Measurements from ENCODE around the gene PAFAH2. TPM values are rescaled to one million over a fixed set of nuclear protein-coding genes. Genes with fewer than 3 reads are reported as not detected.

Gene PAFAH2
- 7.5 and 7.9 TPM in 2 replicates for total RNA-seq (2014; rRNA removed; shearing (Covaris generic))

DNA sequence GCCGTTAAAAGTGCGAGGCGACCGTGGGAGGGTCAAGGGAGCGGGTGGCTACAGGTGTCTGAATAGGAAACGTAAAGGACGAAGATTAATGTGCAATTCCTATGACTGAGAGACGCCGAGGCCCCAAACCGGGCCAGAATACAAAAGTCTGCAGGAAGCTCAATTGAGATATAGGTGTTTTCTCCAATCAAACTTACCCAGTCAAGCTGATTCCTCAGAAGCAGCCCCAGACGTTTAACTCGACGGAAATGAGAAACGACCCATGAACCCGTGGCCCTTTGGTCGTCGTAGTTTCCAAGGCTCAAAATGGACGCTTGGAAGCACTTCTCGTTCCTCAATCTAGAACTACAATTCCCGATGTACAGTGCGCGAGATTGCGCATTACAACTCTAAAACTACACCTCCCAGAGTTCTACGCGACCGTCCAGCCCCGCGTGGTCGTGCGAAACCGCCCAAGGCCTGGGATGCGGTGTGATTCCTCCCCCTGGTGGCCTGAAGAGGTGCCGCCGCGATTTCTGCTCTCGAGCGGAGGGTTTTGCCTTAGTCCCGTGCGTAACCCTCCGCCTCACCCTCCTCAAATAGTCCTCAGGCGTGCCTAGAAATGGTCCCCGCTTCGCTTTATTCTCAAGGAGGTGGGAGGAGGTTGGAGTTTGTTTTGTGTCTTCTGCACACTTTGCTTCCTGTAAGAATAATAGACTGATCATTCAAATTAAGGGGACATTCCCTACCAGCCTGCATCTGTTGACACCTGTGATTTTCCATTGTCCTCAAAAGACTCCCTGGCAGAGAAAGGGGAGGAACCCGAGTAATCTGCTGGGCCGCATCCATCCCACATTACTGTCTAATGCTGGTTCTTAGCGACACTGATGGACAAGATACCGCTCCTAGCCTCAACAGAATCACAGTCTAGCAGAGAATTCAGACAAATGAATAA is at the start of gene PAFAH2:
Gene PAFAH2, minus strand, starts transcription at position 236 of the 934 bp plus-strand sequence. CDS start 7,247 bp downstream, outside the sequence.
- no peaks in the 10 kb centered on the region for H3K27me3 ChIP-seq (replicated peaks)
- no peaks in the 10 kb centered on the region; the same call in 1 of the 2 replicates for H3K36me3 ChIP-seq
- H3K4me1 ChIP-seq (replicated peaks) = peaks cover 13% of the 10 kb centered on the region
- DNase-seq (ENCODE audit: low read depth in 1 of 2, low spot score in 2 of 2) = peak; percentile 95 to 98
- H3K27ac ChIP-seq = peak within 1 kb of the TSS; percentile 6; the same call in 1 of the 2 replicates
- H3K9me3 ChIP-seq (replicated peaks) = no peaks in the 10 kb centered on the region
- peak within 1 kb of the TSS; percentile 47 for H3K4me3 ChIP-seq

DNA sequence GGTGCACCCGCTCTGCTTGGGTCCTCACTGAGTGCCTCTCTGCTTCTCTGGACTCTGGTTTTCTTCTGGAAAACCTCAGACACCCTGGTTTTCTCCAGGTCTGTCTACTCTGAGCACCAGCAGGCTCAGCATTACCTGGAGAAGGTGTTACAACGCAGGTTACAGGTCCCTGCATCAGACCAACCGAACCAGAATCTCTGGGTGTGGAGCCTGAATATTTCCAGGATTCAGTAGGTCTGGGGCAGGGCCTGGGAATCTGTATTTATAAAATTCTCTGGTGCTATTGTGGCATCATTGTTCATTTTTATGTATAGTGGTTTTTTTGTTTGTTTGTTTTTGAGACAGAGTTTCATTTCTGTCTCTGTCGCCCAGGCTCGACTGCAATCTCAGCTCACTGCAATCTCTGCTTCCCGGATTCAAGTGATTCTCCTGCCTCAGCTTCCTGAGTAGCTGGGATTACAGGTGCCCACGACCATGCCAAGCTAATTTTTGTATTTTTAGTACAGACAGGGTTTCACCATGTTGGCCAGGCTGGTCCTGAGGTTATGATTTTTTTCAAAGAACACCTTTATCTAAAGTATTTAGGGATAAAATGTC is 49.5 kb upstream of the PAFAH2 start:
- no peak for DNase-seq (ENCODE audit: low read depth in 1 of 2, low spot score in 2 of 2)
- H3K27me3 ChIP-seq (replicated peaks) = peaks cover 84% of the 10 kb centered on the region
- peaks cover 5% of the 10 kb centered on the region for H3K4me1 ChIP-seq (replicated peaks)

DNA sequence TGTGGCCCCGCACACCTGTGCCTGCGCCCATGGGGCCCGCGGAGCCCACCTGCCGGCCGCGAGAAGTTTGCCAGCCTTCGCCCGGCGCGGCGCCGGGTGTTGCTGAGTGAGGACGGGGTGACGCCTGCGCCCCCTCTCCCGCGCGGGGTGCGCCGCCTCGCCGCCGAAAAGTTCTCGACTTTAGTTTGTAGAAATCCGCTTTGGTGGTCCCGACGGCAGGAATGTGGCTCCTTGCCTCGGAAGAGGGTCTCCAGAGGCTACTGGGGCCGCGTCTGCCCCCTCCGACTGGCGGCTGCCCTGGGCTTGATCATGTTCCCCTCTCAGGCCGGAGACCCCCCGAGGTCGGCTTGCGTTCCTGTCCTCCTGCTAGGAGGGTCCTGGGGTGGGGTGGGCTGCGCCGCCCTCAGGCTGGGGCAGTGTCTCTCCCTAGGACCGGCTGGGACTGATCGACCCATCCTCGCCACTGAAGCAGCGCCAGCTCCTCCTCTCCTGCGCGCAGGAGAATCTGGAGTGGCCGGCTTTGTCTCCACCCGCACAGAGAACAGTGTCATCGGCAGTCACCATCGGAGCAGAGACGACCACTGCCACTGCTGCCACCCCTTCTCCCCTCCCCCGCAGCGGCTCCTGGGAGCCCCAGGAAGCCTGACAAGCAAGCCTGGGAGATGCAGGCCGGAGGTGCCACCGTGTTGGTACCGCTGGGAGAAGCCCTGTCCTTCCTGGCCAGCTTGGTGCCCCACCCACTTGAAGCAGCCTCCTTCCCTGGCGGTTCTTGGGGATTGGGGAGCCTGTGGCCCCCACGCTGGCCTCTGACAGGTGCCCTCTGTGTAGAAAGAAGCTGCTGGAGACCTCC is 48.6 kb upstream of the PAFAH2 start:
- Histone ChIP-seq H3K27me3 (replicated peaks) (peaks cover 80% of the 10 kb centered on the region), H3K9me3 (replicated peaks) (no peaks in the 10 kb centered on the region), H3K4me1 (replicated peaks) (peaks cover 5% of the 10 kb centered on the region), H3K36me3 (no peaks in the 10 kb centered on the region), H3K27ac (no peak overlapping the region), H3K4me3 (no peak overlapping the region)
- no peak for DNase-seq (ENCODE audit: low read depth in 1 of 2, low spot score in 2 of 2)

More for the DNA sequence above, 49.5 kb upstream of the PAFAH2 start:
- Histone ChIP-seq H3K9me3 (replicated peaks) (no peaks in the 10 kb centered on the region), H3K27ac (no peak overlapping the region), H3K4me3 (no peak overlapping the region), H3K36me3 (no peaks in the 10 kb centered on the region)

DNA sequence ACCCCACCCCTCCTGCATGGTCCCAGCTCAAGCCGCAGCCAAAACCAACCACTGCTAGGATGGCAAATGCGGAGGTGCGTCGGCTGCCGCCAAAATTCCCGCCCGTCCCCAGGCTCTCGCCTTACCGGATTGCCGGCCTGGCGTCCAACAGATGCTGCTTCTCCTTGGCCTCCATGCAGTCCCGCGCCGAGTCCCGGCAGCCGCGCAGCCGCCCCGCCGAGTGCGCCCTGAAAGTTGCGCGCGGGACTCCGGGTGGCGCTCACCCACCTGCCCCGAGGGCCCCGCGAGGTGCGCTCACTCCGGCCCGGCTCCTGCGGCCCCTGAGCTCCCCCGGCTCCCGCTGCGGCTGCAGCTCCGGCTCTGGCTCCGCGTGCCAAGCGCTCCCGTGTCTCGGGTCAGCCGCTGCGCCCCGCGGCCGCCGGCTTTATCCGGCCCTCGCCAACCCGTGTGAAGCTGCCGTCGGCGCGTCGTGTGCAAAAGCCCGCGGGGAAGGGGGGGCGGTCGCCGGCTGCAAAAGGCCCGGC is 47.9 kb upstream of the PAFAH2 start, which contains the start of gene SLC30A2:
Gene SLC30A2, minus strand, starts transcription at position 397 of the 524 bp plus-strand sequence. Its CDS starts 222 bp downstream, at position 175.
- H3K9me3 ChIP-seq (replicated peaks) = no peaks in the 10 kb centered on the region
- no peaks in the 10 kb centered on the region for H3K36me3 ChIP-seq
- DNase-seq (ENCODE audit: low read depth in 1 of 2, low spot score in 2 of 2) = no peak
- peaks cover 5% of the 10 kb centered on the region for H3K4me1 ChIP-seq (replicated peaks)
- H3K27me3 ChIP-seq (replicated peaks) = peaks cover 73% of the 10 kb centered on the region
- no peak within 1 kb of the TSS for H3K4me3 ChIP-seq
- no peak within 1 kb of the TSS for H3K27ac ChIP-seq

DNA sequence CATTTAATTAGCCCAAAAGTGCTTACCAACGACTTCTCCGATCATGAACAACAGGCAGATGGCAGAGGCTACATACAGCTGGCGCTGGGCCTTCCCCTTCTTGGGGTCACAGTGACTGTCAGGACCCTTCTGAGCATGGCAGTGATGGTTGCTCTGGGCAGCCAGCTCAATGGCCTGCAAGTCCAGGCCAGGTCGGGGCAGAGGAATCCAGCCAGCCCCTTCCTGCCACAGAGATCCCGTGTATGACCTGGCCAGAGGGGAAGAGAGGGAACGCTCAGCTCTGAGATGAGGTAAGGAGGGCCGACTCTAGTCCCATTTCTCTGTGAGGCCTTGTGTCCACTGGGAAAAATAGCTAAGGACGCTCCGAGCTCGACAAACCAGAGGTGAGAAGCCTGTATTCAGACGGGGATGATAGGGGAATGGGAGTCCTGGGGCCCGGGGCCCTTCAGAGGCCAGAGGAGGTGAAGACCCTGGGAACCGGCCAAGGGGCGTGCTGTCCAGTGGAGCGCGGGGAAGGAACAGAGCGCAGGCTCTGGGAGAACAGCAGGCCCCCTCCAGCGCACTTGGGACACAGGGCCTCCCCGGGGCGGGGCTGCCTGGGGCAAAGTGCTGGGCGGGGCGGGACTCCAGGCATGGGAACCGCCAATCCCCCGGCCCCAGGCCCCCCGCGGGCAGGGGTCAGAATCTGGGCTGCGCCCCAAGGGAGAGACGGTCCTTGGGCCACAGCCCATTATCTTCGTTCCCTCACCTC is 47.3 kb upstream of the PAFAH2 start:
- Histone ChIP-seq H3K27ac (no peak overlapping the region), H3K27me3 (replicated peaks) (peaks cover 73% of the 10 kb centered on the region), H3K9me3 (replicated peaks) (no peaks in the 10 kb centered on the region), H3K4me1 (replicated peaks) (peaks cover 5% of the 10 kb centered on the region), H3K4me3 (no peak overlapping the region), H3K36me3 (no peaks in the 10 kb centered on the region)
- DNase-seq (ENCODE audit: low read depth in 1 of 2, low spot score in 2 of 2) = no peak

DNA sequence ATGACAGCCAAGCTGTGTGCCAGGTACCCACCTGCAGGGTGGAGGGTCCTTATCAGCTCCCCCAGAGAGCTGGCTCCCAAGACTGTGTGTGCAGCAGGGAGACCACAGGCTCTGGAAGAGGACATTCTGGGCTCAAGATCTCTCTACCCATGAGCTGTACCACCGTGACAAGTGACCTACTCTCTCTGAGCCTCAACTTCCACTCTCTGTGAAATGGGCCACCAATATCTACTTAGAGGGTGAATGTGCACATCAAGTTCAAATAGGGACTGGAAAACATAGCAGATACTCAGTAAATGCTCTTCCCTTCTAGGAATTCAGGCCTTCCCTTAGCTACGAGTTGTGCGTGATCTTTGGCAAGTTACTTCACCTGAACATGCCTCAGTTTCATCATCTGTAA is 46.6 kb upstream of the PAFAH2 start:
- Histone ChIP-seq H3K36me3 (no peaks in the 10 kb centered on the region), H3K9me3 (replicated peaks) (no peaks in the 10 kb centered on the region), H3K4me3 (no peak overlapping the region), H3K4me1 (replicated peaks) (peaks cover 5% of the 10 kb centered on the region), H3K27me3 (replicated peaks) (peaks cover 75% of the 10 kb centered on the region), H3K27ac (no peak overlapping the region)
- no peak for DNase-seq (ENCODE audit: low read depth in 1 of 2, low spot score in 2 of 2)

DNA sequence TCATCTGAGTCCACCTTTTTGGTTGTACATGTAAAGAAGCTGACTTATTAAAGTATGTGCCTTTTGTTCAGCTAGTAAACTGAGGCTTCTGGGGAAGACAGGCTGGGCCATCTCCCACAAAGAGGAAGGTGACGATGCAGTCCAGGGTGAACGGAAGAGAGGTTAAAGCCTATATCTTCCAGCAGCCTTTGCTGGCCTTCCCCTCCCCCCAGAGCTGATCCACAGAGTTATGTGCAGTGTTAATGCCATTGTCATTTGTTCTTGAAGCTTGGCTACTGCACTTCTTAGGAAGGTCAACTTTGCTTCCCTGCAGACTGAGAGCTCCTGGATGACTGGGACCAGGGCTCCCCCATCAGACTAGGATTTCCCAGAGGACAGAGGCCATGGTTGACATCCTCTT is 45.9 kb upstream of the PAFAH2 start:
- peaks cover 70% of the 10 kb centered on the region for H3K27me3 ChIP-seq (replicated peaks)
- H3K9me3 ChIP-seq (replicated peaks) = no peaks in the 10 kb centered on the region

DNA sequence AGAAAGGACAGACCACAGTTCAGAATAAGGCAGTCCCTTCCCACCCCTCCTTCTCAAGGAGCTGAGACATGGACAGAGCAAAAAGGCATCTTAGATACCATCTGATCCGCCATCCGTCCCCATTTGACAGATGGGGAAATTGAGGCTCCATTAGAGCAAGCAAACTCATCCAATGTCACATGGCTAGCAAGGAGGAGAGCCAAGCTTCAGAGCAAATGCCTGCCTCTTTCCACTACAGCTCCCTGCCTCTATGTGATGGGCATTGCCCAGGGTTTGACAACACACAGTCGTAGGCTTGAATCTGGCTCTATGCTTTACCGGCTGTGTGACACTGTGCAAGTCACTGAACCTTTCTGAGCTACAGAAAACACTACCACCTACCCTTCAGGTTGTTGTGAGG is 44.1 kb upstream of the PAFAH2 start:
- H3K9me3 ChIP-seq (replicated peaks) = no peaks in the 10 kb centered on the region
- H3K4me1 ChIP-seq (replicated peaks) = peaks cover 5% of the 10 kb centered on the region
- no peak for DNase-seq (ENCODE audit: low read depth in 1 of 2, low spot score in 2 of 2)
- no peak overlapping the region for H3K27ac ChIP-seq
- peaks cover 53% of the 10 kb centered on the region for H3K27me3 ChIP-seq (replicated peaks)
- H3K36me3 ChIP-seq = no peaks in the 10 kb centered on the region
- H3K4me3 ChIP-seq = no peak overlapping the region

More for the DNA sequence above, 45.9 kb upstream of the PAFAH2 start:
- no peak for DNase-seq (ENCODE audit: low read depth in 1 of 2, low spot score in 2 of 2)
- H3K36me3 ChIP-seq = no peaks in the 10 kb centered on the region
- no peak overlapping the region for H3K27ac ChIP-seq
- H3K4me3 ChIP-seq = no peak overlapping the region
- H3K4me1 ChIP-seq (replicated peaks) = peaks cover 5% of the 10 kb centered on the region

DNA sequence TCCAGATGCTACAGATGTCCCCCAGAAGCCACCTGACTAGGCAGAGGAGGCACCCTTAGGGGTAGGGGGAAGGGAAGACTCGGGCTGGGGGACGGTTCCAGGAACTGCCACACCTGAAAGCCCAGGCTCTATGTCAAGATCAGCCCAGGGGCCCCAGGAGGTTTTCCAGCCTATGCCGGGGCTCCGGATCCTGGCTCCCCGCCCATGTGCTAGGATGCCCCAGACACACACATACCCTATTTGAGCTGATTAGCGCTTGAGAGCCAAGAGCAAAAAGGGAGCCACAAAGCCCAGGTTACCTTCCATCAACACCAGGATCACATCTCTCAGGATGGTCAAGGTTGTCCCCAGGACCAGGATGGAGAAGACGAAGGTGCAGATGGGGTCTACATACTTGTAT is 43.5 kb upstream of the PAFAH2 start:
- Histone ChIP-seq H3K4me1 (replicated peaks) (peaks cover 8% of the 10 kb centered on the region), H3K27me3 (replicated peaks) (peaks cover 48% of the 10 kb centered on the region), H3K4me3 (no peak overlapping the region), H3K27ac (no peak overlapping the region), H3K36me3 (no peaks in the 10 kb centered on the region), H3K9me3 (replicated peaks) (no peaks in the 10 kb centered on the region)
- no peak for DNase-seq (ENCODE audit: low read depth in 1 of 2, low spot score in 2 of 2)

DNA sequence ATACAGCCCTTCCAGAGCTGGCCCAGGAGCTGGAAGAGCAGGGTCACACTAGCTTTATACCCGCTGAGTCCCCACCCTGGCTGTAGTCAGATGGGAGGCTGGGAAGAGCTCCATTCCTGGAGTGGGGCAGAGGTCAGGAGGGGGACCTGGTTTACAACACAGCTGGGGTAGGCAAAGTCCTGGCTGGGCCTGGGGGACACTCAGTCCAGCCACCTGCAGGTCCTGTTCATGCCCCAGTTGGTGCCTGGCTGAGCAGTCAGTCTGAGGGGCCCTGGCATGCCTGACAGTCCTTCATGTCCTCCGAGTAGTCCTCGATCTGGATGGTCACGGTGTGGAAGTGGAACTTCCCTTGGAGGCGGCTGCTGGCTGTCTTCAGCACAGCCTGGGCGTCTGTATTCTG is 41.0 kb upstream of the PAFAH2 start:
- Histone ChIP-seq H3K27ac (no peak overlapping the region), H3K27me3 (replicated peaks) (peaks cover 23% of the 10 kb centered on the region), H3K4me3 (no peak overlapping the region), H3K36me3 (no peaks in the 10 kb centered on the region), H3K9me3 (replicated peaks) (no peaks in the 10 kb centered on the region), H3K4me1 (replicated peaks) (peaks cover 19% of the 10 kb centered on the region)
- no peak for DNase-seq (ENCODE audit: low read depth in 1 of 2, low spot score in 2 of 2)

DNA sequence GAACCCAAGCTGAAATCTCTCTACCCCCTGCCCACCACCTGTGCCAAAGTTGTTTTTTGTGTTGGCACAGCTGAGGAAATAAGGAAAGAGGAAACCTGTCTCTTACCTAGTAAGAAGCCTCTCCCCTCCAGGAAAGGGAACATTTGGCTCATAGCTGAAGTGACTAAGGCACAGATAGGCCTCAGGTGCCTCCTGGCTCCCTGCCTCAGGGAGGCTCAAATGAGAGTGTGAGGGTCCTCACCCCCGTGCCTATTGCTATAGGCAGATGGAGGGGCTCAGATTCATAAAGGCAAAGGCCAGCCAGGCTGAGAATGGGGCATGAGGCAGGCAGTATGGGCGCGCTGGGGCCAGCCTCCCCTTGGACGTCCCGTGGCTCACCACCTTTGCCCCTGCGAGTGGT is 40.6 kb upstream of the PAFAH2 start:
- H3K4me3 ChIP-seq = no peak overlapping the region
- H3K4me1 ChIP-seq (replicated peaks) = peaks cover 19% of the 10 kb centered on the region
- H3K9me3 ChIP-seq (replicated peaks) = no peaks in the 10 kb centered on the region
- no peaks in the 10 kb centered on the region for H3K36me3 ChIP-seq
- no peak for DNase-seq (ENCODE audit: low read depth in 1 of 2, low spot score in 2 of 2)
- no peak overlapping the region for H3K27ac ChIP-seq
- peaks cover 18% of the 10 kb centered on the region for H3K27me3 ChIP-seq (replicated peaks)

DNA sequence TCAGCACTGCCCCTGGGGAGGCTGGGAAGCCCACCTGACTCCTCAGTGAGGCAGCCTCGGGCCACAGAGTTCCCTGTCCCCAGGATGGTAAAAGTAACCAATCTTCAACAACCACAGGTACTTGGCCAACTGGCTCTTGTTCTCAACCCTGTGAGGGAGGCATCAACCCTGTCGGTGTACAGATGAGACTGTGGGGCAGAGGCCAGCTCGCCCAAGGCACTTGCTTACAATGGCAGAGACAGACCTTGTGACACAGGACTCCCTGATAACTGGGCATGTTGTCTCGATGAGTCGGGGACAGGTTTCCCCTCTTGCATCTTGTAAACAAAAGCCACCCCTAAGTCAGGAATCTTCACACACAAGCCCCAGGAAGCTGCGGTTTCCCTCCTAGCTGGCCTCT is 40.0 kb upstream of the PAFAH2 start:
- no peaks in the 10 kb centered on the region for H3K36me3 ChIP-seq
- H3K27me3 ChIP-seq (replicated peaks) = peaks cover 14% of the 10 kb centered on the region
- DNase-seq (ENCODE audit: low read depth in 1 of 2, low spot score in 2 of 2) = no peak
- peaks cover 19% of the 10 kb centered on the region for H3K4me1 ChIP-seq (replicated peaks)
- no peaks in the 10 kb centered on the region for H3K9me3 ChIP-seq (replicated peaks)
- H3K4me3 ChIP-seq = no peak overlapping the region
- H3K27ac ChIP-seq = no peak overlapping the region
